ENCODE data around the gene TMC6.

- TF ChIP-seq EZH2 (IDR thresholded peaks at IDR 0.05) (no peak), POLR2AphosphoS5 (IDR thresholded peaks at IDR 0.05; ENCODE audit: borderline replicate concordance, low read depth, low read length) (no peak), FOXP2 (optimal IDR thresholded peaks at IDR 0.05; ENCODE audit: control extremely low read depth, extremely low read length, insufficient read depth) (no peak)
Observed at GRCh38 chr17:78104540-78104941, 24.0 kb downstream of the TMC6 start.
